ENCODE data around the gene GRID1. TPM values are rescaled to one million over a fixed set of nuclear protein-coding genes. Genes with fewer than 3 reads are reported as not detected.

The GRID1 gene
- total RNA-seq, 1 donor from 2014 or later: 1.1 TPM

DNA sequence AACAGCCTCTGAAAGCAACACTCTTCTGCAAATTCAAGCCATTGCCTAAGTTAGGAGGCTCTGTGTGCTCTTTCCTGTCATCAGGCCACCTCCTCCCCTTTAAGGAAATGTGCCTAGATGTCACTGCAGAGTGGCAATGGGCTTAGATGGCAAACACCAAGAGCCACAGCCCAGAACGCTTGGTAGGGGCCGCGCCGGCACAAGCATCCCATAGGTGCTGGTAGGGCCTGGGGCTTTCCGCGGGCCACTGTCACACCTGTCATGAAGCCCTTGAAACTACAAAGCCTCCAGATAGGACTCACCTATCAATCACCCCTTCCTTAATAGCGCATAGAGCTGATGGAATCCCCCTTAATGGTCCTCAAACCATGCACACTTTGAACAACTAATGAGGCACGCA is 299.9 kb downstream of the GRID1 start:
- no peaks in the 10 kb centered on the region for H3K4me1 Mint-ChIP-seq
- peaks cover 10% of the 10 kb centered on the region for H3K27me3 Mint-ChIP-seq (ENCODE audit: low read depth)
- no peaks in the 10 kb centered on the region for H3K36me3 Mint-ChIP-seq (ENCODE audit: low read depth)
- no peaks in the 10 kb centered on the region for H3K9me3 Mint-ChIP-seq
- H3K27ac Mint-ChIP-seq (ENCODE audit: unreplicated experiment): no peak overlapping the region
- H3K4me3 Mint-ChIP-seq: no peak overlapping the region
- no peak for DNase-seq (ENCODE audit: low read depth, low spot score)
- TF ChIP-seq, protein P1, sequence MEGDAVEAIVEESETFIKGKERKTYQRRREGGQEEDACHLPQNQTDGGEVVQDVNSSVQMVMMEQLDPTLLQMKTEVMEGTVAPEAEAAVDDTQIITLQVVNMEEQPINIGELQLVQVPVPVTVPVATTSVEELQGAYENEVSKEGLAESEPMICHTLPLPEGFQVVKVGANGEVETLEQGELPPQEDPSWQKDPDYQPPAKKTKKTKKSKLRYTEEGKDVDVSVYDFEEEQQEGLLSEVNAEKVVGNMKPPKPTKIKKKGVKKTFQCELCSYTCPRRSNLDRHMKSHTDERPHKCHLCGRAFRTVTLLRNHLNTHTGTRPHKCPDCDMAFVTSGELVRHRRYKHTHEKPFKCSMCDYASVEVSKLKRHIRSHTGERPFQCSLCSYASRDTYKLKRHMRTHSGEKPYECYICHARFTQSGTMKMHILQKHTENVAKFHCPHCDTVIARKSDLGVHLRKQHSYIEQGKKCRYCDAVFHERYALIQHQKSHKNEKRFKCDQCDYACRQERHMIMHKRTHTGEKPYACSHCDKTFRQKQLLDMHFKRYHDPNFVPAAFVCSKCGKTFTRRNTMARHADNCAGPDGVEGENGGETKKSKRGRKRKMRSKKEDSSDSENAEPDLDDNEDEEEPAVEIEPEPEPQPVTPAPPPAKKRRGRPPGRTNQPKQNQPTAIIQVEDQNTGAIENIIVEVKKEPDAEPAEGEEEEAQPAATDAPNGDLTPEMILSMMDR (conservative IDR thresholded peaks at IDR 0.05): no peak

DNA sequence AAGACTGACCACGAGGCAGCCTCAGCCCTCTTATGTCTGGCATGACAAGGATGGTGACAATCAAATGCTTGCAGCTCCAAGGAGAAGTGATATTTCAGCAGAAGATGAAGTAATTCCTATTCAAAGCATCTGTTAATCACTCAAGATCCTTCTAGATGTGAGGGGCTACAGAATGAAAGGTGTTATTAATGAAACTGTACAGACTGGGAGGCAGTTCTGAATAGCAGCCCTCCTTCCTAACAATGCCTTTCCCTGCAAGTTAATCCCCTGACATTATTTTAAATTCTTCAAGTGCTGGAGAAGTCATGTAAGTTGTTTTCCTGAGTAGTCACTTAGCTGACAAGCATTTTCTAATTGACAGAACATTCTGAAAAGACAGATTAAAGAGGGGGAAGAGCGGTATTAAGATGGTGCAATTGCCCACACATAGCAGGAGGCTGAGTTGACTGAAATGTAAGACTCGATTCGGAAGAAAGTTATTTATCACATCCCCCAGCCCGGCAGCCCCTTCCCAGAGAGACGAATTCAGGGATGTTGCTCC is 300.8 kb downstream of the GRID1 start:
- no peak for DNase-seq (ENCODE audit: low read depth, low spot score)
- H3K27me3 Mint-ChIP-seq (ENCODE audit: low read depth): peaks cover 4% of the 10 kb centered on the region
- TF ChIP-seq, protein P1 (conservative IDR thresholded peaks at IDR 0.05): no peak
- H3K4me3 Mint-ChIP-seq: no peak overlapping the region
- H3K36me3 Mint-ChIP-seq (ENCODE audit: low read depth): no peaks in the 10 kb centered on the region
- no peaks in the 10 kb centered on the region for H3K4me1 Mint-ChIP-seq
- H3K27ac Mint-ChIP-seq (ENCODE audit: unreplicated experiment): no peak overlapping the region
- no peaks in the 10 kb centered on the region for H3K9me3 Mint-ChIP-seq

DNA sequence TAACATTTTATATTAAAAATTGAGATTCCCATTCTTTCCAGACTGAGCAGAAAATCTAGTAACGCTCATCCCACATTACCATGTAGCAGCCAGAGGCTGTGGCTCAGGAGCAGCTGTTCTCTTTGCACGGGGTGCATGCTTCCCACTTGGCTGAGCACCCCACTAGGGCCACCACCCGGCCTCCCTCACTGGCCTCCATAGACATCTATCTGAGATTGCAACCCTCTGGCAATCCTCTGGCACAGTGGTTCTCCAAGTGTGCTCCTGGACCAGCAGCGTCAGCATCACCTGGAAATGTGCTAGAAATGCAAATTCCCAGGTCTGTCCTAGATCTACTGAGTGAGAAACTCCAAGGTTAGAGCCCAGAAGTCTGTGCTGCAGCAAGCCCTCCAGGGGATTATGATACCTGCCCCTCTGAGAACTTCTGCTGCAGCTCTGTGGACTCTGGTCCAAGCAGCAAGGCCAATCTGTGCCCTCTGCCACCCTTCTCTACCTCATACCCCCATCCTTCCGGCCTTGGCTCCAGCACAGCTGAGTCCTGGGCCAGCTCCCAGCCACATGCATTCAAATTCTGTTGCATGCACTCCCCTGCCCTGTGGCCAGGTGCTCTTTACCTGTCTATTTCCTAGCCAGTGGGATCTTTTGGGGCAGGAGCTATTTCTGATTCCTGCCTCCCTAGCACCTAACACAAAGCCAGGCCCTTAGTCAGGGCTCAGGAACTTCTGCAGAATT is 301.5 kb downstream of the GRID1 start:
- no peak for DNase-seq (ENCODE audit: low read depth, low spot score)
- Mint-ChIP-seq H3K9me3 (no peaks in the 10 kb centered on the region), H3K4me1 (no peaks in the 10 kb centered on the region), H3K4me3 (no peak overlapping the region), H3K27me3 (ENCODE audit: low read depth) (peaks cover 4% of the 10 kb centered on the region), H3K36me3 (ENCODE audit: low read depth) (no peaks in the 10 kb centered on the region), H3K27ac (ENCODE audit: unreplicated experiment) (no peak overlapping the region)
- TF ChIP-seq, protein P1 (conservative IDR thresholded peaks at IDR 0.05): no peak

DNA sequence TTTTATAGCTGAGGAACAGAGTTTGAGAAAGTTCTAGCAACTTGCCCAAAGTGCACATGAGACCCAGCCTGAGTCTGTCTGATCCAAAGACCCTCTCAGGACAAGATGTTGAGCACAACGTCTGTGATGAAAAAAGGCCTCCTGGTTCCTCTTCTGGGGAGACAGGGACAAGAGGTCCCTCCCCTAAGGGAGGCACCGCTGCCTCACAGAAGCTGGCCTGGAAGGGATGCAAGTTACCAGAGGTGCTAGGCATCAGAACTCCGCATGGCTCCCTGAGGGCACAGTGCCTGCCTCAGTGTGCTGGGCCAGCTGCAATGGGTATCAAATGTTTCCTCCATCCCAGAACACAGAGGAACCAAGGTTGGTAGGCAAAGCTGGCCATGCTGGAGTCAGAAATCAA is 302.4 kb downstream of the GRID1 start:
- Mint-ChIP-seq H3K36me3 (ENCODE audit: low read depth) (no peaks in the 10 kb centered on the region), H3K4me3 (no peak overlapping the region), H3K4me1 (no peaks in the 10 kb centered on the region), H3K27ac (ENCODE audit: unreplicated experiment) (no peak overlapping the region), H3K9me3 (no peaks in the 10 kb centered on the region), H3K27me3 (ENCODE audit: low read depth) (peaks cover 4% of the 10 kb centered on the region)
- no peak for DNase-seq (ENCODE audit: low read depth, low spot score)
- TF ChIP-seq, protein P1 (conservative IDR thresholded peaks at IDR 0.05): no peak

DNA sequence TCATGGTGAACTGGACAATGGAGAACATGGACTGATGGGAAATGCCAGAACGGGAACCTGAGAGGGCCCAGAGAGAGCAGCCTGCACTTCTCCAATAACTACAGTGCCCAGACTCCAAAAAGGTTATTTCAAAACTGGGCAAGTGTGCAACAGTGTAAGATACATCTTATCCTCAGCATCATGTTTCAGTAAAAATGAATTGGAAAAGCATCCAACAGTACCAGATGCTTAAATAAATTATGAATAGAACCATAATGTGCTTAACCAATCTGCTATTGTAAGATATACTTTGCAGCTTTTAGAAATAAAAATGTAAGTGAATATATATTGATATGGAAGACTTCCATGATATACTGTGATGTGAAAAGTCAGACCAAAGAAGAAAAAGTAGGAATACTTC is 303.3 kb downstream of the GRID1 start:
- no peak overlapping the region for H3K27ac Mint-ChIP-seq (ENCODE audit: unreplicated experiment)
- H3K4me3 Mint-ChIP-seq: no peak overlapping the region
- TF ChIP-seq, protein P1 (conservative IDR thresholded peaks at IDR 0.05): no peak
- no peaks in the 10 kb centered on the region for H3K9me3 Mint-ChIP-seq
- no peaks in the 10 kb centered on the region for H3K4me1 Mint-ChIP-seq
- no peaks in the 10 kb centered on the region for H3K36me3 Mint-ChIP-seq (ENCODE audit: low read depth)
- DNase-seq (ENCODE audit: low read depth, low spot score): no peak
- H3K27me3 Mint-ChIP-seq (ENCODE audit: low read depth): peaks cover 9% of the 10 kb centered on the region

Measured in neural crest cell (in vitro differentiated cells).